HG03439 (cell line): ENCODE data around the gene MAPKAP1.

Experiments
- ATAC-seq: cut with Tn5 transposase; IDR thresholded peaks from one replicate; pipeline ENCODE4 v1.9.1; 2021; ENCODE audit warnings: mild to moderate bottlenecking, moderate library complexity; ENCODE audit not compliant: unreplicated experiment

Gene MAPKAP1

GRCh38 chr9:125517577-125517976 lies 189.4 kb downstream of the MAPKAP1 start:
- no peak for ATAC-seq

- no peak for ATAC-seq
Measured at GRCh38 chr9:125515983-125516940, 190.7 kb downstream of the MAPKAP1 start.

GRCh38 chr9:125515281-125515680 lies 191.7 kb downstream of the MAPKAP1 start:
- no peak for ATAC-seq

GRCh38 chr9:125514468-125514867 lies 192.5 kb downstream of the MAPKAP1 start:
- ATAC-seq: no peak

GRCh38 chr9:125513668-125514413 lies 193.2 kb downstream of the MAPKAP1 start:
- peak; percentile 69 for ATAC-seq

- ATAC-seq: no peak
Measured at GRCh38 chr9:125513303-125513667, 193.7 kb downstream of the MAPKAP1 start.

- no peak for ATAC-seq
Measured at GRCh38 chr9:125511789-125512660, 195.0 kb downstream of the MAPKAP1 start.

- no peak for ATAC-seq
Measured at GRCh38 chr9:125510980-125511379, 196.0 kb downstream of the MAPKAP1 start.

GRCh38 chr9:125509476-125509875 lies 197.5 kb downstream of the MAPKAP1 start:
- no peak for ATAC-seq

GRCh38 chr9:125508249-125508648 lies 198.8 kb downstream of the MAPKAP1 start:
- no peak for ATAC-seq

- ATAC-seq: no peak
Measured at GRCh38 chr9:125507226-125507625, 199.8 kb downstream of the MAPKAP1 start.

- ATAC-seq: no peak
Measured at GRCh38 chr9:125505988-125506438, 201.0 kb downstream of the MAPKAP1 start.

GRCh38 chr9:125504616-125505015 lies 202.4 kb downstream of the MAPKAP1 start:
- ATAC-seq: no peak

GRCh38 chr9:125497906-125498305 lies 209.1 kb downstream of the MAPKAP1 start:
- no peak for ATAC-seq

GRCh38 chr9:125497478-125497877 lies 209.5 kb downstream of the MAPKAP1 start:
- ATAC-seq: no peak

- ATAC-seq: no peak
Measured at GRCh38 chr9:125496313-125496834, 210.6 kb downstream of the MAPKAP1 start.

- no peak for ATAC-seq
Measured at GRCh38 chr9:125495172-125496119, 211.6 kb downstream of the MAPKAP1 start.

- no peak for ATAC-seq
Measured at GRCh38 chr9:125494653-125494915, 212.4 kb downstream of the MAPKAP1 start.

GRCh38 chr9:125493881-125494652 lies 212.9 kb downstream of the MAPKAP1 start:
- ATAC-seq: no peak
